Activated T-cell treated with anti-CD3 and anti-CD28 coated beads for 1 hour (primary cell): Measurements from ENCODE around the gene FURIN.
"Not testable (repeated sequence)": the region's sequence is repeated elsewhere in the genome, so short reads cannot be mapped to it uniquely, and the experiment has no call there.

Experiments used
- DNase-seq: peaks from one replicate; pipeline ENCODE4 v3.0.0-alpha.2; 2020; ENCODE audit warnings: low read depth

Gene FURIN

DNA sequence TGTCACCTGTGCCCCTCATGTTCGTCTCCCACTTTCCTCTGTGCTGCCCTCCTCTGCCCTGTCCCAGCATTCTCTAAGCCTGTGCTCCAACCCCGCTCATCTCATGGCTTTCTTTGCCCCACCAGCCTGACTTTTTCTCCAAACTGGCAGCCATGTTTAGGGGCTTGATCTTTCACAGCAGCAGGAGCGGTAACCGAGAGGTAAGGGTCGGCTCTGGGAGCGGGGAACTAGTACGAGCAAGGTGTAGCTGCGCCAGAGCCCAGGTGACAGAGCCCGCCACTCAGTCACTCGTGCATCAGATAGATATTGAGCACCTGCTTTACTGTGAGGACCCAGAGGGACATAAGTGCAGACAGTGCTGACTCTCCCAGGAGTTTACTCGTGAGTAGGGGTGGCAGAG is 48.1 kb downstream of the FURIN start:
- DNase-seq = no peak

DNA sequence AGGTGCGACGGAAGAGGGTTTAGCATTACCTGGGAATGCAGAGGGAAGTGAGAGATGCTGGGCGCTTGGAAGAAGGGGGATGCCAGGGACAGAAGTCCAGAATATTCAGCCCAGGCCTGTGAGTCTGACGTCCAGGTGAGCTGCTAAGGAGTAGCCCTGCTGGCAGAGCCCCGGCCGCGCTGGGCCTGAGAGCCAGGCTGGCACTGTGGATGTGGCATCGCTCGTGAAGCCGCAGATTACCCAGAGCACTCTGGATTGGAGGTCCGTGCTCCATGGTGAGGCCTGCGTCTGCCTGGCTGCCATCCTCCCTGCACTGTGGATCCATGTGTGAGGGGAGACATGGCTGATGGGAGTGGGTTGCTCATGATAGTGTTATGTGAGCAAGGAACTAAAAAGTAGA is 49.2 kb downstream of the FURIN start:
- DNase-seq = no peak

DNA sequence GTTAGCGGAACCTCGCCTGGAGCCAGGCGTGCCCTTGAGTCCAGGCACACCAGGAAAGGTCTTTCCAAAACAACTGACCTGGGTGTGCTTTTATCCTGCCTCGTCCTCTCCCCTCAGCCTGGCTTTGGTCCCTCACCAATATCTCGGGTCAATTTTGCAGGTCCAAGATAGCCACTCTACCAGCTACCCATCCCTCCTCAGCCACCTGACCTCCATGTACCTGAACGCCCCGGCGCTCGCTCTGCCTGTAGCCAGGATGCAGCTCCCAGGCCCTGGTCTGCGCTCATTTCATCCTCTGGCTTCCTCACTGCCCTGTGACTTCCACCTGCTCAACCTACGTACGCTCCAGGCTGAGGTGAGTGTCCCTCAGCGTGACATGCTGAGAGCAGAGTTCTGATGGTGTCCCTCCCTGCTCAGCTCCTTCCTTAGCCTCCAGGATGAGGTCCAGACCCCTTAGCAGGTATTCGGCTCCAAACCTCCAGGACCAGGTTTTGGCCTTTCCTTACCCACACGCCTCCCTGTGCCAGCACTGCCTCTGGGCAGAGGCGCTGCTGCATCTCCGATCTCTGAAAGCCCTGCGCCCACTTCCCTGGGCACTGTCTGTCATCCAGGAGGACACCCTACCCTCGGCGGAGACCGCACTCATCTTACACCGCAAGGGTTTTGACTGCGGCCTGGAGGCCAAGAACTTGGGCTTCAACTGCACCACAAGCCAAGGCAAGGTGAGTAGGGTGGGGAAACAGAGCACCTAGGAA is 49.8 kb downstream of the FURIN start:
- DNase-seq = no peak

DNA sequence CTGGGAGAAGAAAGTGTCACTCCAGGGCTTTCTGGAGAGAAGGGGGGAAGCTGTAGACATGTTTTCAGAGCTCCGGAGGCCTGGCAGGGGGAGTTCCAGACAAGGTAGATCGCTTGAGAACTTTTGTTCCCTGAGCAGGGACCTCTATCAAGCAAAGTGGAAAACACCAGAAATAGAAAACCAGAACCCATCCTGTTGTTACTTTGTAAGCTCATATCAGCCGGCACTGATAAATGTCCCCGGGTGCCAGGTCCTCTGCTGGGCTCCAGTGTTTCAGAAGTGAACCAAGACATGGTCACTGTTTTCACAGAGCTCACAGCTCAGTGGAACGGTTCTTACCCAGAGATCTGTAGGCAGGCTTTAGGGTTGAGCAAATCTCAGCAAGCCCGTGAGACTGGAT is 50.4 kb downstream of the FURIN start:
- DNase-seq = no peak

DNA sequence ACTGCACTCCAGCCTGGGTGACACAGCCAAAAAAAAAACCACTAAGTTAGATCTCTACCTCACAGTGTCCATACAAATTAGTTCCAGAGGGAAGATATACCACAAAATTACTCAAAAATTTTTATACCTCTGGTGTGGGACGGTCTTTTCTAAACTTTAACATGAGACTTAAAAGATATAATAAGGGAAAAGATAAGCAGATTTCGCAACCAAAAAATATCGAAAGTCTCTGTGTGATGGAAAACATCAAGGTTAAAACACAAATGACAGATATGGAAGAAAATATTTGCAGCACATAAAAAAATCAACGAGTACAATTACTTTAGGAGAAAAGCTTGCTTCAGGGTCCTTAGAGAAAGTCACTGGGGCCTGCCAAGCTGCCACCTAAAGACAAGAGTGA is 53.5 kb downstream of the FURIN start:
- no peak for DNase-seq

DNA sequence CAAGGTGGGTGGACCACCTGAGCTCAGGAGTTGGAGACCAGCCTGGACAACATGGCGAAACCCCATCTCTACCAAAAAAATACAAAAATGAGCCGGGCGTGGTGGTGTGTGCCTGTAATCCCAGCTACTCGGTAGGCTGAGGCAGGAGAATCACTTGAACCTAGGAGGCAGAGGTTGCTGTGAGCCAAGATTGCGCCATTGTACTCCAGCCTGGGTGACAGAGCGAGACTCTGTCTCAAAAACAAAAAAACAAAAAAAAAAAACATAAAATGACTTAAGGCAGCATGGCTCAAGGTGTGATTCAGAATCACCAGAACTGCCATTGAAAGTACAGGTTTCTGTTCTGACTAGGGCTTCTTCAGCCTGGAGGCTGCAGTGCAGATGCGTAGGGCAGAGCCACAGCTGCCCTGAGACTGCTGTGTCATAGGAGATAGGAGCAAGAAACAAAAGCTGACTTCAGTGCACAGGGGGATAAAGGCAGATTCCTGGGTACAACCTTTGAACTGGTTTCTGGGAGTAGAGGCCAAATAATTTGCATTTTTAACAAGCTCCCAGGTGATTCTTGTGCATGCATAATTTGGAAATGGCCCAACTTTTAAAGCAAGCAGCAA is 54.4 kb downstream of the FURIN start:
- not testable (repeated sequence) for DNase-seq

DNA sequence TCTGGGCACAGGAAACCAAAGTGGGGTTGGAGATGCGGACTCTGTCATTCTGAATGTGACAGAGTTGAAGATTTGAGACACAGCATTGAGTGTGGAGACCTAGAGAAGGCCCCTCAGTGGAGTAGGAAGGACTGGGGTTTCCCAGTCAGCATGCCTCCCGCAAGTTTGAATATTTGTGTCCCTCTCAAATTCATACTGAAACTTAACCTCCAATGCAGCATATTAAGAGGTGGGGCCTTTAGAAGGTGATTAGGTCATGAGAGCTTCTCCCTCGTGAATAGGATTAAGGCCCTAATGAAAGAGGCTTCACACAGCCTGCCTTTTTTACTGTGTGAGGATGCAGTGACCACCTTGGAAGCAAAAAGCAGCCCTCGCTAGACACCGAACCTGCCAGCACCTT is 56.0 kb downstream of the FURIN start:
- DNase-seq = no peak

DNA sequence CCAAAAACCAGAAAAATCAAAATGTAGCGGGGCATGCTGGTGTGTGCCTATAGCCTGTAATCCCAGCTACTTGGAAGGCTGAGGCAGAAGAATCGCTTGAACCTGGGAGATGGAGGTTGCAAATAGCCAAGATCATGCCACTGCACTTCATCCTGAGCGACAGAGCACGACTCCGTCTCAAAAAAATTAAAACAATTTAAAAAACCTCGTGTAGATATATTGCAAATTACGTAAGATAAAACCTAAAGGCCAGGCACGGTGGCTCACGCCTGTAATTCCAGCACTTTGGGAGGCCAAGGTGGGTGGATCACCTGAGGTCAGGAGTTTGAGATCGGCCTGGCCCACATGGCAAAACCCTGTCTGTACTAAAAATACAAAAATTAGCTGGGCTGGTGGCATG is 58.4 kb downstream of the FURIN start:
- DNase-seq = not testable (repeated sequence)

DNA sequence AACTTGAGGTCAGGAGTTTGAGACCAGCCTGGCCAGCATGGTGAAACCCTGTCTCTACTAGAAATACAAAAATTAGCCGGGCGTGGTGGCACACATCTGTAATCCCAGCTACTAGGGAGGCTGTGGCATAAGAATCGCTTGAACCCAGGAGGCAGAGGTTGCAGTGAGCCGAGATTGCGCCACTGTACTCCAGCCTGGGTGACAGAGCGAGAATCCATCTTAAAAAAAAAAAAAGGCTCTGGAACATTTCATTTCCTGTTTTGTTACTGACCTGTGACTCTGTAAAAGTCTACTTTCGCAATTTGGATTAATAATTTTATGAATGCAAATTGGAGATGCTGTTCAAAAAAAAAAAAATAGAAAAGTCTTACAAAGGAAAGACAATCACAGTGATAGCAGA is 59.7 kb downstream of the FURIN start:
- DNase-seq = not testable (repeated sequence)

DNA sequence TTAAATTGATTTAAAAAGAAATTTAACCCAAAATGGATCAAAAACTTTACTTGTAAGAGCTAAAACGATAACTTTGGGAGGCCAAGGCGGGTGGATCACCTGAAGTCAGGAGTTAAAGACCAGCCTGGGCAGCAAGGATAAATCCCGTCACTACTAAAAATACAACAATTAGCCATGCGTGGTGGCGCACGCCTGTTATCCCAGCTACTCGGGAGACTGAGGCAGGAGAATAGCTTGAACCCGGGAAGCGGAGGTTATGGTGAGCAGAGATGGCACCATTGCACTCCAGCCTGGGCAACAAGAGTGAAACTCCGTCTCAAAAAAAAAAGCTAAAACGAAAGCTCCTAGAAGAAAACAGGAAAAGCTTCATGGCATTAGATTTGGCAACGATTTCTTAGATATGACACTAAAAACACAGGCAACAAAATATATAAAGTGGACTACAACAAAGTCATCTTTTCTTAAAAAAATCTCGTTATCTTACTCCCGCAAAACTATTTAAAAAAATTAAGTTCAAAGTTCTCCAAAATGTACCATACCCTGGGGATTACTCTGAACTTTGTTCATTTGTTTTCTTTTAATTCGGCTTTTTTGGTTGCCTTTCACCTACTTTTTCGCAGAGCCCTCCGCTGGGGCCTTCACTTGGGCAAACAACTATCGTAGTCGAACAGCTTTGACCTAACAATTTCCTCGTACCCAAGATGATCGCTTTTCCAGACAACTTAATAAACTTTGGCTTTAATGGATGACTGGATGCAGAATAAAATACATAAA is 61.0 kb downstream of the FURIN start:
- DNase-seq = no peak

DNA sequence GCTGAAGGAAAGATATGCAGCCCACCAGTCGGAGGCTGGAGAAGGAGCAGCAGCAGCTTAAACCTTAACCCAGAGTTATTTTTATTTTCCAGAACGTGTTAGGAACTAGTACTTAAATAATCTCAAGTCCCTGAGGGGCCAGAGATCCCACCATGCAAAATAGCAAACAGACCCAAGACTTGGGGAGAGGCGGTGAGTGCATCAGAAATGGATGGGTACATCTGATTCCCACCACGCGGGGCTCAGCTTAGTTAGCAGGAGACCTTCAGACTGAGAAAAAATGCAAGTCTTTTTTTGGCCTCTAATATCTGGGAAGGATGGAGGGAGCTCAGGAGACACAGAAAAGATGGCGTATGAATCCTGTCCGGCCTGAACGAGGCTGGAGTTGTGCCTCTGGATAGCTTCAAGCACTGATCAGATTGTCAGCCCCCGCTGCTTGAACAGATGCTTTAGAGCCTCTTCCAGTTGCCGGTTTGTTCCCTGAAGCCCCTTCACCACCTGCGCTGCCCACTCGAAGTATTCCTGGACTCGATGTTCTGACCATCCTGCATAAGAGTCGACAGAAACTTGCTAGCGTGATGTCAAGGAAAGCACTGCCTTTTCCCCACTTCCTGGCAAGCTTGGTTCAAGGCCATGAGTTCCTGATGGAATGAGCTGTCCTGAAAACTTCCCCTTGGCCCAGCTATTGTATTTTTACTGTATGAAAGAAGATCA is 62.6 kb downstream of the FURIN start:
- DNase-seq = no peak

DNA sequence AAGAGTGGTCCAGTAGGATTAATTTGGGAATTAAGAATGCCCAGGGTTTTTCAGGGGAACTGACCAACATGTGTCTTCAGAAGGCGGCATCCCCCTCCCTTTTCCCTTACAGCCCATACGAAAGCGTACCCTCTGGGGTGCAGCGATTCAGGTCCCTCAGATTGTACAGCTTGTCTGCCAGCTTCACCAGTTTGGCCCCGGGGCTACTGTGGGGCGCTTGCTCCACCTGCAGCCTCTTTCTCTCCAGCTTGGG is 63.1 kb downstream of the FURIN start:
- DNase-seq = no peak

DNA sequence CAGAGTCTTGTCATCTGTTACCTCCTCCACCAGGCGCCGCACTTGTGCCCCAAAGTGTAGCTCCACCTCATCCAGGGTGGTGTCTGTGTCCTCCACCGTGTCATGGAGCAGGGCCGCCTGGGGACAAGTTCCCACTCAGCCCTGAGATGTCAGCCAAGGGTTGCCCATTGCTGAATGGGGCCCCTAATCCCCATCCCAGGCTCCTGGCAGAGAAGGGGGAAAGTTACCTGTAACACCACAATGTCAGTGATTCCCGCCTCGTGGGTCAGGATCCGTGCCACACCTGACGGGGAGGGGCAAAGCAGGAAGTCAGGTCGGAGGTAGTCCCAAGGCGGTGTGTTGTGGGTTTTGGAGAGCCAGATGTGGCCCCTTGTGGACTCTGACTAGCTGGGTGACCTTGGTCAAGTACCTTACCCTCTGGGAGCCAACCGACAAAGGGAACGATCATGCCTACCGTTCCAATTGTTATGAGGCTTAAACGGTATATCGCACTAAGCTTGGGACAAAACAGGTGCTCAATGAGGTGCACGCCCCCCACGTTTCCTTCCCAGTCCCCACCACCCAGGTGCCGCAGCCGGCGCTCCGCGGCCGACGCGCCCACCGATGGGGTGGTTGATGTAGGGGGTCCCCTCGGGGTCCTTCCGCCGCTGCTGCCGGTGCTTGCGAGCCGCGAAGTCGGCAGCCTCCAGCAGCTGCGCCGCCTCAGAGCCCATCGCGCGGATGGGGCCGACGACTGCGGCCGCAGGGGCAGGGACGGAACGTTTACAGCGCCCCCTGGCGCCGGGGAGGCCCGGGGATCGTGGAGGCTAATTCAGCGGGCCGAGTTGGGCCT is 63.7 kb downstream of the FURIN start, which contains the start of gene HDDC3:
Gene HDDC3 (minus strand): TSS at position 722 of the 832 bp plus-strand sequence. CDS start 9 bp downstream, at position 713.
- DNase-seq = peak; percentile 90

DNA sequence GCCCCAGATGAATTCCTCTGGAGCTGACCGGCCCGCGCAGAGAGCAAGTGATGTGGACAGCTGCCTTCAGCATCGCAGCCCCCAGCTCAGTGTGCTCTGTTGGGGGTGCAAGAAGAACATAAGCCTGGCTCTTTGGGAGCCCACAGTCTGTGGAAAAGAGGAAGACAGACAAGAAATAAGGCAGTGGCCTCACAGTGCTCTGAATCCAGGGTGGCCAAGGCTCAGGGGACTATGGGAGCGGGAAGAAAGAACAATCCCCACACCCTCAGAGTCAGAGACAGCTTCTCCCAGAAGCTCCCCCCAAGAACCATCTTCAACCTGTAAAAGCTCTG is 64.2 kb downstream of the FURIN start:
- DNase-seq = no peak
